HG03432 (cell line): ENCODE measurements around the gene SLC16A6.
A peak's percentile ranks its signal among the peaks of the same experiment; 100 is the strongest.
"Not testable (repeated sequence)": the region's sequence is repeated elsewhere in the genome, so short reads cannot be mapped to it uniquely, and the experiment has no call there.

Experiments
- ATAC-seq: cut with Tn5 transposase; IDR thresholded peaks from one replicate; pipeline ENCODE4 v1.9.1; 2021; ENCODE audit warnings: mild to moderate bottlenecking, moderate library complexity; ENCODE audit not compliant: unreplicated experiment

Gene SLC16A6

DNA sequence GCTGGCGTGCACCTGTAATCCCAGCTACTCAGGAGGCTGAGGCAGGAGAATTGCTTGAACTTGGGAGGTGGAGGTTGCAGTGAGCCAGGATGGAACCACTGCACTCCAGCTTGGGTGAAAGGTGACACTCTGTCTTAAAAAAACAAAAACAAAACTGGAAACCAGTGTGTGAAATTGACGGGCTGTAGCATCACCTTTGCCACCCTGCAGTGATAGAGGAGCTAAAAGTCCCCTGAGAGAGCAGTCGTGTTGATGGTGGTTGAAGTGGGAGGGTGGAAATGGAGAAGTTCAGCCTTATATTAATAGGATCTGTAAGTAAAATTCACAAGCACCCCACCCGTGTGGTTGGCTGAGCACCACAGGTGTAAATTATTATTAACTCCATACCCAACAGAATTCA, 65.9 kb downstream of the SLC16A6 start:
- peak; percentile 55 for ATAC-seq

- no peak for ATAC-seq
Measured at GRCh38 chr17:68222606-68223005, 68.3 kb downstream of the SLC16A6 start.

DNA sequence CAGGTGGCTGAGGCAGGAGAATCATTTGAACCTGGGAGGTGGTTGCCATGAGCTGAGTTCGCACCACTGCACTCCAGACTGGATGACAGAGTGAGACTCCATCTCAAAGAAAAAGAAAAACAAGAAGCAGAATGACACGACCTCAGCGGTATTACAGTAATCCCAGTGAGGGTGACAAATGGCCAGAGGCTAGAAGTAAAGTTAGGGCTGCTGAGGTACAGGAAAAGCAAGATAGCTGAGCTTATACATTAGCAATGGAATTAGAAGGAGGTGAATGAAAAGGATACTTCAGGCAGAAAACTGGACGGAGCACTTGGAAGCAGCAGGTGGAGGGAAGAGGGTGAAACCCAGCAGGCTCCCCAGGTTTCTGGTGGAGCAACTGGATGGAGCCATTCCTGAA, 69.1 kb downstream of the SLC16A6 start:
- no peak for ATAC-seq

DNA sequence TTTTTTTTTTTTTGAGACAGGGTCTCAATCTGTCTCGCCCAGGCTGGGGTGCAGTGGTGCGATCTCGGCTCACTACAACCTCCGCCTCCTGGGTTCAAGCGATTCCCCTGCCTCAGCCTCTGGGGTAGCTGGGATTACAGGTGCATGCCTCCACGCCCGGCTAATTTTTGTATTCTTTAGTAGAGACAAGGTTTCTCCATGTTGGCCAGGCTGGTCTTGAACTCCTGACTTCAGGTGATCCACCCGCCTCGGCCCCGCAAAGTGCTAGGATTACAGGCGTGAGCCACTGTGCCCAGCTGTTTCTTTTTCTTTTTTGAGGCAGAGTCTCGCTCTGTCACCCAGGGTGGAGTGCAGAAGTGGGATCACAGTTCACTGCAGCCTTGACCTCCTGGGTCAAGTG, 70.1 kb downstream of the SLC16A6 start:
- ATAC-seq, result not testable (repeated sequence)

DNA sequence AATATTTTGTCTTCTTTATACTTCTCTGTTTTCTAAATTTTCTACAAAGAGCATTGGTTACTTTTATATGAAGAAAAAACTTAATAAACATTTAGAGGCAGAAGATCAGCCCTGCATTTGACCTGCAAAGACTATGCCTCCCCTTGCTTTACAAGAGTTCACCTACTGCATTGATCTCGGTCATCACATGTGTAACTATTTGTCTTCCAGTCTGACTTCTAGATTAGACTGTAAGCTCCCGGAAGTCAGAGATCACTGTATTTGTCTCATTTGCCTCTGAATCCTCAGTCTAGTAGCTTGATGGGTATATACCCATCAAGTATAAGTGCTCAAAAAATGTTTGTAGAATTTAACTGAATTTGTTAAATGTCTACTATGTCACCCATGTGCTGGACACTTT, 70.7 kb downstream of the SLC16A6 start:
- not testable (repeated sequence) for ATAC-seq

DNA sequence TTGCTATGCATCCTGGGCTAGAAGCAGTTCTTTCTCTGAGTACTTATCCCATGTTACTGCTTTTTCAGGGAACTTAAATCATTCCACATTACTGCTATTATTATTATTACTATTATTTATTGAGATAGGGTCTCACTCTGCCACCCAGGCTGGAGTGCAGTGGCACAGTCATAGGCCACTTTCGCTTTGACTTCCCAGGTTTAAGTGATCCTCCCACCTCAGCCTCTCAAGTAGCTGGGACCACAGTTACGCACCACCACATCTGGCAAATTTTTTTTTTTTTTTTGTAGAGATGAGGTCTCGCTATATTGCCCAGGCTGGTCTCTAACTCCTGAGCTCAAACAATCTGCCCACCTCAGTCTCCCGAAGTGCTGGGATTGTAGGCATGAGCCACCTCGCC, 71.5 kb downstream of the SLC16A6 start:
- not testable (repeated sequence) for ATAC-seq
